ENCODE measurements around the gene PCSK1N. TPM values are rescaled to one million over a fixed set of nuclear protein-coding genes. Genes with fewer than 3 reads are reported as not detected.
A peak's percentile ranks its signal among the peaks of the same experiment; 100 is the strongest.

The PCSK1N gene
- total RNA-seq, 6 experiments from 2014 or later: 0.20 to 1.4 TPM; not detected in 4

DNA sequence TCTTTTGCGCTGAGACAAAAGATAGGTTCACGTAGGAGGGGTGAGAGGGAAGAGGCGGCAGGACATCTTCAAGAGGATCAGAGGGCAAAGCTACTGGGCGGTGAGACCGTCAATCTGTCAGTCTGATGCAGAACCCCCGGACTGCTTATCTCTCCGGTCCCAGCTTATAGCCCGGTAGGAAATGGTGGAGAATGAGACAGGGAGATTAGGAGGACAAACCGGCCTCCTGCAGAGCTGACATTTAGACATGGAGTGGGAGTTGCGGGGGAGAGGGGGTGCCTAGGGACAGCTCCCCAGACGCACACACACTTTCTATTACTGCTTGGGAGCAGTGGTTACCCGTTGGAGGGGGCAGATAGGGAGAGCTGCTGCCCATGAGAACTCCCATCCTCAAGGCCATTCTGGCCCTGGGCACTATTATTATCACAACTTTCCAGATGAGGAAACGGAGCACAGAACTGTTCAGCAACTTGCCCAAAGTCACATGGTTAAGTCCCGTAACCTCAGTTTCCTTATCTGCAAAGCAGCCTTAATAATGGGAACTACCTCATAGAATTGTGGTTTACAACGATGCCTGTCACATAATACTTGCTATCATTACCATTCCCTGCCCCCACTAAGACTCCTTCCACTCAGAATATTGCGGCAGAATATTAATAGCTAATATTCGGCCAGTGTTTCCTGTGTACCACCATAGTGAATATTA lies 34.7 kb downstream of the PCSK1N start:
- Histone ChIP-seq H3K9me3 (no peaks in the 10 kb centered on the region), H3K36me3 (no peaks in the 10 kb centered on the region), H3K27me3 (no peaks in the 10 kb centered on the region), H3K27ac (peak overlapping the region; percentile 79 to 90 (median 79)), H3K4me3 (peak overlapping the region; percentile 53 to 67 (median 56)), H3K4me1 (no peaks in the 10 kb centered on the region)
- 38% methylated on average over 14 of the region's 17 CpGs for WGBS (ENCODE audit: insufficient coverage, low coverage, low lambda C conversion rate, missing lambda C conversion rate)
- intact Hi-C loops (cut with DNase I): no loop called here
- no peak for DNase-seq
- TF ChIP-seq POLR2A (IDR thresholded peaks at IDR 0.05): peak; percentile 19
- TF ChIP-seq, protein P1, sequence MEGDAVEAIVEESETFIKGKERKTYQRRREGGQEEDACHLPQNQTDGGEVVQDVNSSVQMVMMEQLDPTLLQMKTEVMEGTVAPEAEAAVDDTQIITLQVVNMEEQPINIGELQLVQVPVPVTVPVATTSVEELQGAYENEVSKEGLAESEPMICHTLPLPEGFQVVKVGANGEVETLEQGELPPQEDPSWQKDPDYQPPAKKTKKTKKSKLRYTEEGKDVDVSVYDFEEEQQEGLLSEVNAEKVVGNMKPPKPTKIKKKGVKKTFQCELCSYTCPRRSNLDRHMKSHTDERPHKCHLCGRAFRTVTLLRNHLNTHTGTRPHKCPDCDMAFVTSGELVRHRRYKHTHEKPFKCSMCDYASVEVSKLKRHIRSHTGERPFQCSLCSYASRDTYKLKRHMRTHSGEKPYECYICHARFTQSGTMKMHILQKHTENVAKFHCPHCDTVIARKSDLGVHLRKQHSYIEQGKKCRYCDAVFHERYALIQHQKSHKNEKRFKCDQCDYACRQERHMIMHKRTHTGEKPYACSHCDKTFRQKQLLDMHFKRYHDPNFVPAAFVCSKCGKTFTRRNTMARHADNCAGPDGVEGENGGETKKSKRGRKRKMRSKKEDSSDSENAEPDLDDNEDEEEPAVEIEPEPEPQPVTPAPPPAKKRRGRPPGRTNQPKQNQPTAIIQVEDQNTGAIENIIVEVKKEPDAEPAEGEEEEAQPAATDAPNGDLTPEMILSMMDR (IDR thresholded peaks at IDR 0.05): no peak
- ATAC-seq: no peak

DNA sequence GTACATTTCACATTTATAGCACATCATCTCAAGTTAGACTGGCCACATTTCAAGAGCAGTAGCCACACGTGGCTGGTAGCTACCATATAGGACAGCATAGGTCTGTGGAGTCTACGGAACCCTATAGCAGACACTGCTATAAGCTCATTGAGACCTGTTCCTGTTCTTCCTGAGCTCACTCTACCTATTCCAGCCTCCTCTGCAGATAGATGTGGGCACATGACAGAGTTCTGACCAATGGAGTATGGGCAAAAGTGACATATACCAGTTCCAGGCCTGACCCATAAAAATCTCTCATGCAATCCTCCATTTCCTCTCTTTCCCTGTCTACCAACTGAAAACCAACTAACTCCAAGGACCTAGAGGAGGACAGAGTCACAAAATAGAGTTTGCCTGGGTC lies 37.1 kb downstream of the PCSK1N start:
- H3K4me1 ChIP-seq: no peaks in the 10 kb centered on the region
- H3K4me3 ChIP-seq: no peak overlapping the region
- no peaks in the 10 kb centered on the region for H3K36me3 ChIP-seq
- DNase-seq: no peak
- intact Hi-C loops (cut with DNase I): no loop called here
- H3K9me3 ChIP-seq: no peaks in the 10 kb centered on the region
- no peak for TF ChIP-seq POLR2A (IDR thresholded peaks at IDR 0.05)
- TF ChIP-seq, protein P1 (IDR thresholded peaks at IDR 0.05): no peak
- 70% methylated on average over 2 of the region's 2 CpGs for WGBS (ENCODE audit: insufficient coverage, low coverage, low lambda C conversion rate, missing lambda C conversion rate)
- no peak overlapping the region for H3K27ac ChIP-seq
- H3K27me3 ChIP-seq: no peaks in the 10 kb centered on the region
- no peak for ATAC-seq

DNA sequence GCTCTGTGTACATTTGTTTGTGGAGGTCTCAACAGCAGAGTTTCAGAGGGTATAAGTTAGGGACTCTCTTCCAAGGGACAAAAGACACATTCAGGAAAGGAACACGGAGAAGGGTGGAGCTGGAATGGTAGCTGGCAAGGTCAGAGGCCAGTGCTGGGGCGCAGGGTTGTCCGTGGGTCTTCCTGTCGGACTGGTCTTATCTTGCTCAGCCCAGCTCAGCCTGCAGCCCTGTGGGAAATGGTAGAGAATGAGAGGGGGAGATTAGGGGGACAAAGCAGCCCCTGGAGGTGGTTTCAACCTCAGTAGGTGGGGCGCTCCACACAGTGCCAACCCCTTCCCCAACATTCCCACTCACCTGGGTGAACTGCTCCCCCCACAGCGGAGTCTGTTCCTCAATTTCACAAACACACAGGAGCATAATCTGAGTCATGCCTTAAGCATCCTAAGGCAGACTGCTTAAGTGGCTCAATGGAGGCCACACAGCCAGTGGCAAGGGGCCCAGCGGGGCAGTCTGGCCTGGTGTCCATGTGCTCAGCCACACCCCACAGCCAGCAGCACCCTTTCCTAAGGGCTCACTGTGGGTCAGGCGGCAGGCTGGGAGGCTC lies 40.4 kb downstream of the PCSK1N start:
- H3K27ac ChIP-seq: no peak overlapping the region
- H3K27me3 ChIP-seq: no peaks in the 10 kb centered on the region
- intact Hi-C loops (cut with DNase I): no loop called here
- no peak overlapping the region for H3K4me3 ChIP-seq
- no peaks in the 10 kb centered on the region for H3K4me1 ChIP-seq
- 66% methylated on average over 4 of the region's 8 CpGs for WGBS (ENCODE audit: insufficient coverage, low coverage, low lambda C conversion rate, missing lambda C conversion rate)
- no peak for TF ChIP-seq POLR2A (IDR thresholded peaks at IDR 0.05)
- TF ChIP-seq, protein P1 (IDR thresholded peaks at IDR 0.05): no peak
- DNase-seq: no peak
- ATAC-seq: no peak
- no peaks in the 10 kb centered on the region for H3K9me3 ChIP-seq
- no peaks in the 10 kb centered on the region for H3K36me3 ChIP-seq

DNA sequence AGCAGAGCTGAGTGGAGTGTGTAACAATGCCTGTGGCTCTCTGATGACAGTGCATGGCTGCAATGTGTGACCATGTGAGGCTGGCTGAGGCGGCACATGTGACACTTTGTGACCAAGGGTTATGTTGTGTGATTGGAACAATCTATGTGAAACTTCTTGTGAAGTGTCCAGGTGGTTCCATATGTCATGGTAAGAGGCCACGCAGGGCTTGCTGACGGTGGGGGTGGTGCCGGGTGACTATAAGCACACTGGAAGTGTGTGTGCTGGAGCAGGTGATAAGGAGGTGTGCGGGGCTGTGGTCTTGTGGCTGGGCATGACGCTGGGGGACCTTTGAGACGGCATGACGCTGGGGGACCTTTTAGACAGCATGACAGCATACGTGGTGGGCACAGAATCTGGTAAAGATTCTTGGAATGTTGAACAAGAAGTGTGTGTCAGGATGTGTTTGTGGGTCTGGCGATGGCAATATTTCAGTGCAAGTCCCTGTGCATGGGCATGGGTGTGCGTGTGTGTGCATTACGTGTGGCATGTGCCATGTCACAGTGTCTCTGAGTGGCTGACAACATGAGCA lies 41.0 kb downstream of the PCSK1N start:
- intact Hi-C loops (cut with DNase I): no loop called here
- DNase-seq (no peak), ATAC-seq (no peak)
- TF ChIP-seq, protein P1 (IDR thresholded peaks at IDR 0.05): no peak
- no peak for TF ChIP-seq POLR2A (IDR thresholded peaks at IDR 0.05)
- WGBS (ENCODE audit: insufficient coverage, low coverage, low lambda C conversion rate, missing lambda C conversion rate): 64% methylated on average over 5 of the region's 12 CpGs
- no peaks in the 10 kb centered on the region for H3K9me3 ChIP-seq
- no peaks in the 10 kb centered on the region for H3K27me3 ChIP-seq
- no peak overlapping the region for H3K27ac ChIP-seq
- H3K4me3 ChIP-seq: no peak overlapping the region
- H3K36me3 ChIP-seq: no peaks in the 10 kb centered on the region
- H3K4me1 ChIP-seq: no peaks in the 10 kb centered on the region

Measured in right lobe of liver (tissue), 6 donors.